ENCODE data around the gene NHLH1.

GRCh38 chr1:160328184-160328583 lies 38.7 kb upstream of the NHLH1 start:
- no peak for TF ChIP-seq CTCF (IDR thresholded peaks at IDR 0.05; ENCODE audit: extremely low read depth in 1 of 2, insufficient read depth in 1 of 2, low read depth in 1 of 2, low read length in 2 of 2)
- TF ChIP-seq, protein P1, sequence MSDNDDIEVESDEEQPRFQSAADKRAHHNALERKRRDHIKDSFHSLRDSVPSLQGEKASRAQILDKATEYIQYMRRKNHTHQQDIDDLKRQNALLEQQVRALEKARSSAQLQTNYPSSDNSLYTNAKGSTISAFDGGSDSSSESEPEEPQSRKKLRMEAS (IDR thresholded peaks at IDR 0.05; ENCODE audit: insufficient read depth, insufficient read length) = no peak
- TF ChIP-seq JUN (IDR thresholded peaks at IDR 0.05; ENCODE audit: borderline replicate concordance, insufficient read depth, insufficient read length, low read depth) = no peak
- no peak for TF ChIP-seq GATA2 (IDR thresholded peaks at IDR 0.05; ENCODE audit: insufficient read depth, insufficient read length, low read depth, low read length)
- TF ChIP-seq POLR2A (IDR thresholded peaks at IDR 0.05; ENCODE audit: low read depth, low read length) = no peak
- TF ChIP-seq FOS (IDR thresholded peaks at IDR 0.05; ENCODE audit: borderline replicate concordance, insufficient read depth, low read length) = no peak

All from endothelial cell of umbilical vein (primary cell).